Cortex of kidney (tissue), 1 donor: ENCODE measurements around the gene MAS1L.
"Not testable (repeated sequence)": the region's sequence is repeated elsewhere in the genome, so short reads cannot be mapped to it uniquely, and the experiment has no call there.

Experiments
- DNase-seq: peaks from one replicate; lab custom pipeline; 2025; lab: John Stamatoyannopoulos, UW

The MAS1L gene

GRCh38 chr6:29479560-29479959, 8.2 kb downstream of the MAS1L start:
- no peak for DNase-seq

- no peak for DNase-seq
Observed at GRCh38 chr6:29478740-29479139, 9.0 kb downstream of the MAS1L start.

GRCh38 chr6:29477923-29478450, 9.8 kb downstream of the MAS1L start:
- no peak for DNase-seq

GRCh38 chr6:29474996-29475395, 12.8 kb downstream of the MAS1L start:
- DNase-seq, result no peak

- no peak for DNase-seq
Observed at GRCh38 chr6:29466241-29466640, 21.5 kb downstream of the MAS1L start.

- no peak for DNase-seq
Observed at GRCh38 chr6:29465801-29466200, 22.0 kb downstream of the MAS1L start.

GRCh38 chr6:29465279-29465678, 22.5 kb downstream of the MAS1L start:
- DNase-seq, result no peak

- no peak for DNase-seq
Observed at GRCh38 chr6:29462022-29462421, 25.7 kb downstream of the MAS1L start.

- DNase-seq, result no peak
Observed at GRCh38 chr6:29461021-29461814, 26.5 kb downstream of the MAS1L start.

GRCh38 chr6:29456971-29457370, 30.8 kb downstream of the MAS1L start, which contains the start of the genes OR11A1 and OR2H1:
Gene OR11A1, minus strand, starts transcription at chr6:29457071. Its CDS starts 29,430 bp downstream, at chr6:29427641.
Gene OR2H1, plus strand, starts transcription at chr6:29457155. Its CDS starts 4,615 bp downstream, at chr6:29461770.
- DNase-seq, result no peak

- DNase-seq, result no peak
Observed at GRCh38 chr6:29451471-29452193, 36.1 kb downstream of the MAS1L start.

GRCh38 chr6:29447670-29448069, 40.1 kb downstream of the MAS1L start:
- DNase-seq, result no peak

GRCh38 chr6:29444031-29444430, 43.7 kb downstream of the MAS1L start:
- DNase-seq, result not testable (repeated sequence)

- DNase-seq, result no peak
Observed at GRCh38 chr6:29442719-29443118, 45.0 kb downstream of the MAS1L start.

GRCh38 chr6:29439006-29439405, 48.8 kb downstream of the MAS1L start, which contains the start of gene OR10C1:
Gene OR10C1, plus strand, starts transcription at chr6:29439306. Its CDS starts 710 bp downstream, at chr6:29440016.
- no peak for DNase-seq

GRCh38 chr6:29436730-29437129, 51.0 kb downstream of the MAS1L start:
- DNase-seq, result not testable (repeated sequence)
